H1 (cell line): ENCODE measurements around the gene AGBL1.

ENCODE experiments used
- ASH2L ChIP-seq: fragments of 200-600, 300-600 bp; sonication (generic); IDR thresholded peaks from one replicate; pipeline ENCODE4 v1.7.1; 2017; ENCODE audit warnings: low read length
- ATF3 ChIP-seq: IDR thresholded peaks from 2 replicates; pipeline ENCODE4 v1.6.1; 2011; ENCODE audit warnings: low read depth, mild to moderate bottlenecking, low read length; ENCODE audit not compliant: insufficient read depth
- CBX5 ChIP-seq: fragments of 300-800, 300-1000 bp; sonication (generic); IDR thresholded peaks from 2 replicates; pipeline ENCODE4 v1.7.1; 2016; ENCODE audit warnings: antibody characterized with exemption, low read length, low read depth
- CHD1 ChIP-seq: IDR thresholded peaks from 2 replicates; pipeline ENCODE4 v1.6.1; 2012; ENCODE audit warnings: low read depth, low read length, improper control_type of control experiment
- CHD2 ChIP-seq: IDR thresholded peaks from 2 replicates; pipeline ENCODE4 v1.6.1; 2012; ENCODE audit warnings: low read length, improper control_type of control experiment
- CHD7 ChIP-seq: fragments of 300-600 bp; sonication (generic); IDR thresholded peaks from 2 replicates; pipeline ENCODE4 v1.7.1; 2012; ENCODE audit warnings: low read length, moderate library complexity, mild to moderate bottlenecking, inconsistent platforms; ENCODE audit not compliant: insufficient replicate concordance
- CTCF ChIP-seq, 3 experiments: IDR thresholded peaks; 1 replicate in 2 of 3; 2 replicates in 1 of 3; pipeline versions ENCODE4 v1.5.1 to v1.6.1; 2011; ENCODE audit warnings: low read length in 3 of 3, mild to moderate bottlenecking in 3 of 3, inconsistent platforms in 2 of 3, low read depth in 1 of 3, moderate library complexity in 1 of 3; ENCODE audit not compliant: insufficient read depth in 1 of 3; ENCODE audit errors: control extremely low read depth in 1 of 3
- EGR1 ChIP-seq: IDR thresholded peaks from 2 replicates; pipeline ENCODE4 v1.6.1; 2011; ENCODE audit warnings: low read depth, low read length, borderline replicate concordance
- EZH2 ChIP-seq: fragments of 200-600 bp; sonication (generic); IDR thresholded peaks from 2 replicates; pipeline ENCODE4 v1.7.1; 2012; ENCODE audit warnings: low read depth, mild to moderate bottlenecking, moderate library complexity, low read length, inconsistent platforms; ENCODE audit not compliant: severe bottlenecking
- MAFK ChIP-seq: IDR thresholded peaks from 2 replicates; pipeline ENCODE4 v1.6.1; 2012; ENCODE audit warnings: low read depth, mild to moderate bottlenecking, improper control_type of control experiment, low read length
- POLR2A ChIP-seq, 2 experiments: IDR thresholded peaks; 1 replicate in 1 of 2; 2 replicates in 1 of 2; pipeline ENCODE4 v1.6.1; 2011; ENCODE audit warnings: low read depth in 2 of 2, low read length in 2 of 2, mild to moderate bottlenecking in 2 of 2; ENCODE audit errors: control extremely low read depth in 1 of 2
- RAD21 ChIP-seq, 2 experiments: IDR thresholded peaks in 1 of 2; conservative IDR thresholded peaks in 1 of 2; 2 replicates each; pipeline ENCODE4 v1.6.1; 2011; ENCODE audit warnings: low read depth in 2 of 2, low read length in 2 of 2, improper control_type of control experiment in 1 of 2, inconsistent platforms in 1 of 2, mild to moderate bottlenecking in 1 of 2, moderate library complexity in 1 of 2
- SP4 ChIP-seq: IDR thresholded peaks from 2 replicates; pipeline ENCODE4 v1.6.1; 2012; ENCODE audit warnings: low read length, inconsistent platforms
- TAF1 ChIP-seq: IDR thresholded peaks from 2 replicates; pipeline ENCODE4 v1.6.1; 2011; ENCODE audit warnings: mild to moderate bottlenecking, low read depth, low read length

- TF ChIP-seq CTCF (IDR thresholded peaks at IDR 0.05; ENCODE audit: control extremely low read depth in 1 of 3, insufficient read depth in 1 of 3, low read depth in 1 of 3, low read length in 3 of 3) (no peak), CHD2 (no peak), SP4 (no peak), CHD1 (no peak), ASH2L (no peak), MAFK (no peak), POLR2A (IDR thresholded peaks at IDR 0.05; ENCODE audit: control extremely low read depth in 1 of 2, low read depth in 2 of 2, low read length in 2 of 2) (no peak), EGR1 (no peak), CBX5 (no peak), TAF1 (no peak), RAD21 (IDR thresholded peaks at IDR 0.05 in 1 of 2, conservative IDR thresholded peaks at IDR 0.05 in 1 of 2; ENCODE audit: low read depth in 2 of 2, low read length in 2 of 2) (no peak), CHD7 (no peak), EZH2 (no peak), ATF3 (no peak)
Observed at GRCh38 chr15:86394866-86395265, 315.2 kb downstream of the AGBL1 start.
